ENCODE data around the gene PCBP3.
"Not testable (repeated sequence)": the region's sequence is repeated elsewhere in the genome, so short reads cannot be mapped to it uniquely, and the experiment has no call there.

PCBP3 gene

DNA sequence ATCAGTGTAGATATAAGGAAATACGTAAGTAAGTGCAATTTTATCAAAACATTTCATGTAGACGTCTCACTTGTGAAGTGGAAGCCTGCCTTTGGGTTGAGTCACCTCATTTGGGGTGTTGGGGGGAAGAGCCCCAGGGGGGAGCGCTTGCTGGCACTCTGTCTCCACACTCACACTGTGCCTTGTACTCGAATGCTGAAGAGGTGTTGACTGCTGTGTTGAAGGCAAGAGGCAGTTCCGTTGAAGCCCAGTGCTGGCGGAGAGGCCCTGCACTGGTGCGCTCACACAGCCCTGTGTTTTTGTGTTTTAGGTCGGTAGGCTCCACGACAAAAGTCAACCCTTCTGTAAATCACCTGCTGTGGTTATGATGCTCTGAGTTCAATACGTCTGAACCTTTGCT is 206.1 kb downstream of the PCBP3 start:
- Histone ChIP-seq H3K36me3 (peaks cover 0 to 50% (median 31%) of the 10 kb centered on the region in 11 experiments; a peak in 16 of 22 replicates), H4K20me1 (peaks cover 0 to 43% (median 0%) of the 10 kb centered on the region in 11 experiments; a peak in 6 of 22 replicates), H3K9me3 (replicated peaks in 1 of 11) (peaks cover 0 to 5% (median 0%) of the 10 kb centered on the region in 11 experiments; a peak in 2 of 22 replicates), H3K27ac (no peak overlapping the region), H3K27me3 (no peaks in the 10 kb centered on the region), H3K4me3 (no peak overlapping the region), H3K4me1 (peaks cover 7 to 42% (median 36%) of the 10 kb centered on the region in 10 experiments; a peak in 18 of 20 replicates), H3K9ac (no peak overlapping the region), H3K4me2 (no peak overlapping the region)
- TF ChIP-seq Cebpa-rat (IDR thresholded peaks at IDR 0.05) = no peak

DNA sequence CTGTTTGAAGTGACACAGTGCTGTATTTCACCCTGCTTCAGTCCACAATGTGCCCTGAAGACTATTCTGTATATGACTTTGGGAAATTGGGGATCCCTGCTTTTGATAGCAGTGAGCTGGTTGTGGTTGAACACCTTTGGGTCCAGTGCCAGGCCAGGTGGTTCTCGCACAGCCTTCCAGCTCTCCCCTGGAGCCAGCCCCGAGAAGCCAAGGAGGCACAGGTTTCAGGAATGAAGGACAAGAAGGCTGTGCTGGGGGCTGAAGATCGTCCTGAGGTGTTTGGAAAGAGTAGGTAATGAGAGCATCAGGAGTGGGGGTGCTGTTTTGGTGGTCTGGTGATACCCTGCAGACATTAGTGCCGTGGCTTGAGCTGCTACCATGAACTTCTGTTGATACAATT is 206.7 kb downstream of the PCBP3 start:
- Histone ChIP-seq H3K4me1 (peaks cover 7 to 41% (median 34%) of the 10 kb centered on the region in 10 experiments; a peak in 18 of 20 replicates), H3K27ac (no peak overlapping the region), H3K4me3 (no peak overlapping the region), H3K27me3 (no peaks in the 10 kb centered on the region), H3K9ac (no peak overlapping the region), H3K9me3 (replicated peaks in 1 of 11) (peaks cover 0 to 5% (median 0%) of the 10 kb centered on the region in 11 experiments; a peak in 2 of 22 replicates), H3K36me3 (peaks cover 0 to 55% (median 35%) of the 10 kb centered on the region in 11 experiments; a peak in 16 of 22 replicates), H3K4me2 (no peak overlapping the region), H4K20me1 (peaks cover 0 to 40% (median 0%) of the 10 kb centered on the region in 11 experiments; a peak in 6 of 22 replicates)
- no peak for TF ChIP-seq Cebpa-rat (IDR thresholded peaks at IDR 0.05)

DNA sequence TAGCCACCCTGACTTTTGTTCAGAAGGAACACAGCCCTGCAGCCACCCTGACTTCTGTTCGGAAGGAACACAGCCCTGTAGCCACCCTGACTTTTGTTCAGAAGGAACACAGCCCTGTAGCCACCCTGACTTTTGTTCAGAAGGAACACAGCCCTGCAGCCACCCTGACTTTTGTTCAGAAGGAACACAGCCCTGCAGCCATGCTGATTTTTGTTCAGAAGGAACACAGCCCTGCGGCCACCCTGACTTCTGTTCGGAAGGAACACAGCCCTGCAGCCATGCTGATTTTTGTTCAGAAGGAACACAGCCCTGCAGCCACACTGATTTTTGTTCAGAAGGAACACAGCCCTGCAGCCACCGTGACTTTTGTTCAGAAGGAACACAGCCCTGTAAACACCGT is 208.9 kb downstream of the PCBP3 start:
- not testable (repeated sequence) for H3K27me3 ChIP-seq; H3K4me2 ChIP-seq; H3K4me3 ChIP-seq; H3K9ac ChIP-seq; H3K9me3 ChIP-seq (replicated peaks in 1 of 11); H3K27ac ChIP-seq
- Histone ChIP-seq H3K36me3 (peaks cover 0 to 68% (median 41%) of the 10 kb centered on the region in 11 experiments; a peak in 16 of 22 replicates), H3K4me1 (peaks cover 4 to 19% (median 12%) of the 10 kb centered on the region in 10 experiments; a peak in 17 of 20 replicates), H4K20me1 (peaks cover 0 to 18% (median 0%) of the 10 kb centered on the region in 11 experiments; a peak in 3 of 22 replicates)

DNA sequence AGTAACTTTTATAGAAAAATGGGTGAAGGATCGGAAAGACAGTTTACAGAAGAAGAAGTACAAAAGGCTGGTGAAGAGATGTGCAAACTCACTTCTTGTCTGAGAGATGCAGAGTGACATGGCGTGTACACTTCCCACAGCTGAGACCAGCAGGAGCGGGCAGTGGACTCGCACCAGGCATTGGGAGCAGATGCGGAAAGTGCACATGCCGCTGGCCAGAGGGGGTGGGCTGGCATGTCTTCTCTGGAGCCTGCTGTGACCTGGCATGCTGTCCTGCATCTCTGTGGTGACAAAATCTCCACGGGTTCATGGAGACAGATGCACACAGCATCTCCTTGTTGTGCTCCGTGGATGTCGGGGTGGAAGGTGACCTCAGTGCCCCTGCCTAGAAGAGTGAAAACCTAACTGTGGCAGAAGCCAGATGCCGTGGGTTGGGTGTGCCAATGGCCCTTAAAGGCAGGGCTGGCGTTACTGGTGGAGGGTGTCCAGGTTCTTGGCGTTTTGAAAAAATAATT is 209.4 kb downstream of the PCBP3 start:
- Histone ChIP-seq H3K4me2 (no peak overlapping the region), H3K4me3 (no peak overlapping the region), H3K9me3 (replicated peaks in 1 of 11) (peaks cover 0 to 12% (median 6%) of the 10 kb centered on the region in 11 experiments; a peak in 16 of 22 replicates), H4K20me1 (peaks cover 0 to 13% (median 0%) of the 10 kb centered on the region in 11 experiments; a peak in 3 of 22 replicates), H3K27ac (no peak overlapping the region), H3K4me1 (peaks cover 4 to 17% (median 10%) of the 10 kb centered on the region in 10 experiments; a peak in 14 of 20 replicates), H3K9ac (no peak overlapping the region), H3K27me3 (no peaks in the 10 kb centered on the region), H3K36me3 (peaks cover 0 to 74% (median 47%) of the 10 kb centered on the region in 11 experiments; a peak in 16 of 22 replicates)
- TF ChIP-seq Cebpa-rat (IDR thresholded peaks at IDR 0.05) = no peak

DNA sequence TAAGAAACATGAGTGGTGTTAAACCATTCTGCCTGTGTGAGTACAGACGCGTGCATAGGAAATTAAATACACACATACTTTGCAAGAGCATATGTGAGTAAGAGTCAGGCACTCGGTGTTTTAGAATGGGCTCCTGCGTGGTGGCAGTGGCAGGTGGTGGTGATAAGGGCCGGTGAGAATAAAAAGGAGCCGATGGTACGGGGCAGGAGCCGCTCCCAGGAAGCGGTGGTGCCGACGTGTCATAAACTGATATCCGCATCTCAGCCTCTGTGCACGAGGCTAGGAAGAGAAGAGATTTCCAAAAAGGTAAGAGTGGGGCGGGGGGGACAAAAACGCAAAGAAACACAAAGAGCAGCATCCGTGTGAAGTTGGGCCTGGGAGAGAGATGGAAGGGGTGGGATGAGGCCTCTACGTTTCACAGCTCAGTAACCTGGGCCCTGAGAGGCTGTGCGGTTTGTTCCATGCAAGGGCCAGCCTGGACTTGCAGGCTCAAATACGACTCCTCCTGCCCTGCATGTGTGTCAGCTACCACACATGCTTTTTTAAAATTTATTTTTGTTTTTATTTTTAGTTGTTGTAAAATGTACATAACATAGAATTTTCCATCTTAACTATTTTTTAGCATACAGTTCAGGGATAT is 210.3 kb downstream of the PCBP3 start:
- peaks cover 8 to 21% (median 15%) of the 10 kb centered on the region in 11 experiments; a peak in 20 of 22 replicates for H3K9me3 ChIP-seq (replicated peaks in 1 of 11)
- no peaks in the 10 kb centered on the region for H3K27me3 ChIP-seq
- no peak overlapping the region for H3K9ac ChIP-seq
- H3K27ac ChIP-seq = no peak overlapping the region
- H3K4me2 ChIP-seq = no peak overlapping the region
- H3K4me1 ChIP-seq = peaks cover 5 to 21% (median 12%) of the 10 kb centered on the region in 10 experiments; a peak in 15 of 20 replicates
- H3K36me3 ChIP-seq = peaks cover 0 to 83% (median 56%) of the 10 kb centered on the region in 11 experiments; a peak in 16 of 22 replicates
- no peak overlapping the region for H3K4me3 ChIP-seq
- H4K20me1 ChIP-seq = peaks cover 0 to 5% (median 0%) of the 10 kb centered on the region in 11 experiments; a peak in 1 of 22 replicates
- no peak for TF ChIP-seq Cebpa-rat (IDR thresholded peaks at IDR 0.05)

DNA sequence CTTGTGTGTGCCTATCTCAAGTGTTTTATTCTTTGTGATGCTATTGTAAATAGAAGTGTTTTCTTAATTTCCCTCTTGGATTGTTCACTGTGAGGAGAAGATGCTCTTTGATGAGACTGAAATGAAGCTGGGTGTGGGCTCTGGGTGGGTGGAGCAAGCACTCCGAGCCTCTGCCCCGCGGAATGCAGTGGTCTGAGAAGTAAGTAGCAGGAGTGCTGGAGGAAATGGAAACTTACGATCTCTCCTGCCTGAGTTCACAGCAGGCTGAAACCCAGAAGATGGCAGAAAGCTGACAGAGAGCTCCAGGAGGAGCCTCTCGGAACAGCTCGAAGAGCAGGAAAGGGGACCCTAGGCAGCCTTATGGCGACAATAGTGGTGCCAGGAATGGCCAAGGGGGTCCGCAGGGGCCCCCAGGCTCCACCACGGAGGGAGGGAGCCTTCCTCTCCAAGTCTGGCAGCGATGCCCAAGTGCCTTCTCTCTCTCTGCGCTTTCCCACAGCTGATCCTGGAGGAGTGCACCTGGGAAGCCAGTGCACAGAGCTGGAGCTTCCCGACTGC is 211.2 kb downstream of the PCBP3 start:
- Histone ChIP-seq H3K4me3 (no peak overlapping the region), H3K36me3 (peaks cover 0 to 90% (median 62%) of the 10 kb centered on the region in 11 experiments; a peak in 16 of 22 replicates), H3K27ac (no peak overlapping the region), H3K4me2 (no peak overlapping the region), H3K9me3 (replicated peaks in 1 of 11) (peaks cover 9 to 24% (median 19%) of the 10 kb centered on the region in 11 experiments; a peak in 20 of 22 replicates), H3K27me3 (no peaks in the 10 kb centered on the region), H4K20me1 (peaks cover 0 to 5% (median 0%) of the 10 kb centered on the region in 11 experiments; a peak in 1 of 22 replicates), H3K4me1 (peaks cover 9 to 31% (median 22%) of the 10 kb centered on the region in 10 experiments; a peak in 18 of 20 replicates), H3K9ac (no peak overlapping the region)
- no peak for TF ChIP-seq Cebpa-rat (IDR thresholded peaks at IDR 0.05)

DNA sequence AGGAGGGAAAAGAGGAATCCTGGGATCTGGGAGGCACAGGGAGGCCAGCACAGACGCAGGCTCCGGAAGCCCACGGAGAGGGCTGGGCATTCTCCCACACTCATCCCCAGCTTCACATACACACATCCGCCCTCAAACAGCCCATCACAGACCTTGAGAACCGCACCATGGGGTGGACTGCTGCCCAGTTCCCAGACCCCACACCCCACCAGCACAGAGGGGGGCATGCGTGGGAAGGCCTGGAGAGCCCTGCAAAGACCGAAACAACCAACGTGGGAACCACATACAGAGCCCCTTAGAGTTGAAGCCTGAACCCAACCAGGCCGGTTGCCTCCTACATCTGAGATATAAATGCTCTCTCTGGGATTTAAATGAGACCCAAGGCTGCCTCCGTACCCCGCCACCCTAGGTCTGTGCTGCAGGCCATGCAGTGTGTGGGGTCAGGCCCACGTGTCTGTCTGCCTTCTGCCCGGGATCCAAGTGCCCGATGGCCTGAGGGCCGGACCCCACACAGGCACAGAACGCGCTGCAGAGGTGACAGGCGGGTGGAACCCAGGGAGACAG is 211.8 kb downstream of the PCBP3 start:
- TF ChIP-seq Cebpa-rat (IDR thresholded peaks at IDR 0.05) = no peak
- no peaks in the 10 kb centered on the region for H3K27me3 ChIP-seq
- H4K20me1 ChIP-seq = peaks cover 0 to 9% (median 0%) of the 10 kb centered on the region in 11 experiments; a peak in 1 of 22 replicates

DNA sequence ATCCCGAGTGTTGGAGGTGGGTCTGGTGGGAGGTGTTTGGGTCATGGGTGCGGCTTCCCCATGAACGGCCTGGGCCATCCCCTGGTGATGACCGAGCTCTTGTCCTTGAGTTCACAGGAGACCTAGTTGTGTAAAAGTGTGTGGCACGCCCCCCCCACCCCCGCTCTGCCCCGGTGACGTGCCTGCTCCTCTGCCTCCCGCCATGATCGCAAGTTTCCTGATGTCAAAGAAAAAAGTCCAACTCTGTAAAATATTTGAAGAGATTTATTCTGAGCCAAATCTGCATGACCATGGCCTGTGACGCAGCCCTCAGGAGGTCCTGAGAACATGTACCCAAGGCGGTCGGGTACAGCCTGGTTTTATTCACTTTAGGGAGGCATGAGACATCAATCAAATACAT is 212.9 kb downstream of the PCBP3 start:
- Histone ChIP-seq H3K9ac (no peak overlapping the region), H3K4me2 (no peak overlapping the region), H3K9me3 (replicated peaks in 1 of 11) (peaks cover 9 to 24% (median 19%) of the 10 kb centered on the region in 11 experiments; a peak in 20 of 22 replicates), H3K4me1 (peaks cover 4 to 42% (median 23%) of the 10 kb centered on the region in 10 experiments; a peak in 18 of 20 replicates), H3K27ac (no peak overlapping the region), H3K36me3 (peaks cover 0 to 79% (median 55%) of the 10 kb centered on the region in 11 experiments; a peak in 15 of 22 replicates), H4K20me1 (peaks cover 0 to 16% (median 0%) of the 10 kb centered on the region in 11 experiments; a peak in 2 of 22 replicates), H3K27me3 (no peaks in the 10 kb centered on the region), H3K4me3 (no peak overlapping the region)
- TF ChIP-seq Cebpa-rat (IDR thresholded peaks at IDR 0.05) = no peak

More for the DNA sequence above, 211.8 kb downstream of the PCBP3 start:
- Histone ChIP-seq H3K9ac (no peak overlapping the region), H3K9me3 (replicated peaks in 1 of 11) (peaks cover 9 to 24% (median 19%) of the 10 kb centered on the region in 11 experiments; a peak in 20 of 22 replicates), H3K4me1 (peaks cover 9 to 36% (median 26%) of the 10 kb centered on the region in 10 experiments; a peak in 18 of 20 replicates), H3K27ac (no peak overlapping the region), H3K4me2 (no peak overlapping the region), H3K4me3 (no peak overlapping the region), H3K36me3 (peaks cover 0 to 86% (median 56%) of the 10 kb centered on the region in 11 experiments; a peak in 15 of 22 replicates)
